Measurements from ENCODE around the gene RBM25. TPM values are rescaled to one million over a fixed set of nuclear protein-coding genes. Genes with fewer than 3 reads are reported as not detected.
A peak's percentile ranks its signal among the peaks of the same experiment; 100 is the strongest.
"Not testable (repeated sequence)": the region's sequence is repeated elsewhere in the genome, so short reads cannot be mapped to it uniquely, and the experiment has no call there.

The RBM25 gene
- total RNA-seq, 1 experiment from 2014 or later = 142 TPM

GRCh38 chr14:73168691-73169090 is 110.4 kb downstream of the RBM25 start (continued):
- TF ChIP-seq CDX4 (CRISPR knock-in tag; IDR thresholded peaks at IDR 0.05; ENCODE audit: borderline replicate concordance) = no peak
- no peak for TF ChIP-seq MAX (CRISPR knock-in tag; IDR thresholded peaks at IDR 0.05)

- peak; percentile 58 for ATAC-seq
- H3K9me3 Mint-ChIP-seq; H3K27ac Mint-ChIP-seq; POLR2A ChIA-PET; H3K4me3 Mint-ChIP-seq; H3K27me3 Mint-ChIP-seq (ENCODE audit: low read depth): not testable (repeated sequence)
- Mint-ChIP-seq H3K4me1 (peaks cover 21% of the 10 kb centered on the region), H3K36me3 (peaks cover 43% of the 10 kb centered on the region)
- peak; percentile 39 for DNase-seq (ENCODE audit: low spot score)
- CTCF ChIA-PET = interaction anchor here (1.0 to 1.2 kb wide), 2 partner anchors 11 to 195 kb away, joined by 3 to 4 read pairs; no protein-coding TSS in a partner anchor
These were observed 111.5 kb downstream of the RBM25 start for GRCh38 chr14:73169855-73170254.

GRCh38 chr14:73170686-73171085 is 112.4 kb downstream of the RBM25 start:
- no peak overlapping the region for H3K27ac Mint-ChIP-seq
- H3K9me3 Mint-ChIP-seq = no peaks in the 10 kb centered on the region
- POLR2A ChIA-PET = no interaction called here
- H3K4me1 Mint-ChIP-seq = peaks cover 21% of the 10 kb centered on the region
- DNase-seq (ENCODE audit: low spot score) (no peak), ATAC-seq (peak; percentile 34; the same call in 1 of the 2 replicates)
- CTCF ChIA-PET = interaction anchor here (1.0 to 1.2 kb wide), 2 partner anchors 12 to 195 kb away, joined by 3 to 4 read pairs; no protein-coding TSS in a partner anchor
- H3K4me3 Mint-ChIP-seq = no peak overlapping the region
- peaks cover 46% of the 10 kb centered on the region for H3K36me3 Mint-ChIP-seq
- peaks cover 3% of the 10 kb centered on the region; the same call in 1 of the 2 replicates for H3K27me3 Mint-ChIP-seq (ENCODE audit: low read depth)
- TF ChIP-seq ZNF423 (CRISPR knock-in tag; IDR thresholded peaks at IDR 0.05) (peak; percentile 56), NR1H2 (CRISPR knock-in tag; IDR thresholded peaks at IDR 0.05) (no peak)

- Mint-ChIP-seq H3K27ac (no peak overlapping the region), H3K4me1 (peaks cover 21% of the 10 kb centered on the region), H3K27me3 (ENCODE audit: low read depth) (peaks cover 3% of the 10 kb centered on the region; the same call in 1 of the 2 replicates), H3K36me3 (peaks cover 54% of the 10 kb centered on the region), H3K9me3 (no peaks in the 10 kb centered on the region), H3K4me3 (no peak overlapping the region)
- TF ChIP-seq IRF1 (CRISPR knock-in tag; IDR thresholded peaks at IDR 0.05) (no peak), GRHL2 (CRISPR knock-in tag; IDR thresholded peaks at IDR 0.05; ENCODE audit: insufficient replicate concordance, severe bottlenecking) (no peak), ZNF263 (CRISPR knock-in tag; IDR thresholded peaks at IDR 0.05; ENCODE audit: low read depth) (no peak), FOXP4 (CRISPR knock-in tag; IDR thresholded peaks at IDR 0.05) (no peak), CBFB (CRISPR knock-in tag; IDR thresholded peaks at IDR 0.05; ENCODE audit: low read depth) (no peak), CREB1 (CRISPR knock-in tag; IDR thresholded peaks at IDR 0.05) (no peak), GABPB1 (CRISPR knock-in tag; IDR thresholded peaks at IDR 0.05) (no peak), MAX (CRISPR knock-in tag; IDR thresholded peaks at IDR 0.05) (no peak)
- no peak for ATAC-seq
- ChIA-PET POLR2A (no interaction called here), CTCF (interaction anchor here (1.1 to 1.8 kb wide), 17 partner anchors 26 to 354 kb away, joined by 3 to 15 read pairs (median 5); partner anchors contain the start of genes NUMB and ZFYVE1)
- no peak for DNase-seq (ENCODE audit: low spot score)
These were observed 114.2 kb downstream of the RBM25 start for GRCh38 chr14:73172500-73172899.

GRCh38 chr14:73173092-73173735 is 114.9 kb downstream of the RBM25 start:
- DNase-seq (ENCODE audit: low spot score) = no peak

More at GRCh38 chr14:73173092-73173735, 114.9 kb downstream of the RBM25 start:
- Mint-ChIP-seq H3K4me1 (peaks cover 21% of the 10 kb centered on the region), H3K36me3 (peaks cover 57% of the 10 kb centered on the region), H3K27ac (no peak overlapping the region), H3K4me3 (no peak overlapping the region), H3K9me3 (no peaks in the 10 kb centered on the region), H3K27me3 (ENCODE audit: low read depth) (peaks cover 3% of the 10 kb centered on the region; the same call in 1 of the 2 replicates)
- ChIA-PET CTCF (interaction anchor here (0.6 to 1.8 kb wide), 20 partner anchors 25 to 353 kb away, joined by 3 to 15 read pairs (median 5); partner anchors contain the start of genes NUMB and ZFYVE1), POLR2A (interaction anchor here (0.7 kb wide), 1 partner anchor 90 kb away, joined by 3 read pairs; no protein-coding TSS in a partner anchor)
- no peak for ATAC-seq
- TF ChIP-seq PRRX2 (CRISPR knock-in tag; IDR thresholded peaks at IDR 0.05) (no peak), ZNF512 (CRISPR knock-in tag; IDR thresholded peaks at IDR 0.05; ENCODE audit: borderline replicate concordance) (no peak), IRF1 (CRISPR knock-in tag; IDR thresholded peaks at IDR 0.05) (no peak), GTF2I (CRISPR knock-in tag; conservative IDR thresholded peaks at IDR 0.05) (no peak), NR1H2 (CRISPR knock-in tag; IDR thresholded peaks at IDR 0.05) (no peak), ATF1 (CRISPR knock-in tag; IDR thresholded peaks at IDR 0.05) (no peak)
